Suprapubic skin (tissue), 4 donors: Measurements from ENCODE around the gene DDX39A.

Experiments used
- EP300 ChIP-seq: sonication (generic); formaldehyde crosslinking; IDR thresholded peaks from one replicate; pipeline ENCODE4 v1.6.1; 2017; ENCODE audit warnings: antibody characterized with exemption
- POLR2A ChIP-seq, 2 donors: fragments of 450-650 bp; IDR thresholded peaks; one replicate each; pipeline ENCODE4 v1.6.1; 2017; ENCODE audit warnings: antibody characterized with exemption in 2 of 2, mild to moderate bottlenecking in 2 of 2, moderate library complexity in 2 of 2
- POLR2AphosphoS5 ChIP-seq, 3 donors: sonication (generic); formaldehyde crosslinking; IDR thresholded peaks; one replicate each; pipeline ENCODE4 v1.6.1; 2017; ENCODE audit warnings: antibody characterized with exemption in 3 of 3
- TF ChIP-seq, protein P1 (sequence below), 2 donors: fragments of 200-600 bp in 1 of 2; fragments of 450-650 bp in 1 of 2; sonication (generic) in 1 of 2; IDR thresholded peaks; one replicate each; pipeline ENCODE4 v1.5.1; 2016 to 2019; ENCODE audit warnings: antibody characterized with exemption in 2 of 2, mild to moderate bottlenecking in 1 of 2, moderate library complexity in 1 of 2

DNA sequence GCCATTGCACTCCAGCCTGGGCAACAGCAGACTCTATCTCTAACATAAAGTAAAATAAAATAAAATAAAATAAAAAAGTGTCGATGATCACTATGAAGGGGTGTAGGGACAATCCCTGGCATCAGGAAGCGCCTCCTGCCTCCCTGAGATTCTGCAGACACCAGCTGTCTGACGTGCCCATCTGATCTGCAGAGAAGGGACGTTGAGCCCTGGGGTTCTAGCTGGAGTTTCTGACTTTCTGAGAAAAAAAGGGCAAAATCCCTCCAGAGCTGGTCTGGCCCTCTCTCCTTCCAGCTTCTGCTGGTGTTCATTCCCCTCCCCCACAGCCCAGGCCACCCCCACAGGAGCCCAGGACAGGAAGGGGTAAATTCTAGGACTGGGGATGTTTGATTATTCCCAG is 40.3 kb downstream of the DDX39A start:
- TF ChIP-seq, protein P1, sequence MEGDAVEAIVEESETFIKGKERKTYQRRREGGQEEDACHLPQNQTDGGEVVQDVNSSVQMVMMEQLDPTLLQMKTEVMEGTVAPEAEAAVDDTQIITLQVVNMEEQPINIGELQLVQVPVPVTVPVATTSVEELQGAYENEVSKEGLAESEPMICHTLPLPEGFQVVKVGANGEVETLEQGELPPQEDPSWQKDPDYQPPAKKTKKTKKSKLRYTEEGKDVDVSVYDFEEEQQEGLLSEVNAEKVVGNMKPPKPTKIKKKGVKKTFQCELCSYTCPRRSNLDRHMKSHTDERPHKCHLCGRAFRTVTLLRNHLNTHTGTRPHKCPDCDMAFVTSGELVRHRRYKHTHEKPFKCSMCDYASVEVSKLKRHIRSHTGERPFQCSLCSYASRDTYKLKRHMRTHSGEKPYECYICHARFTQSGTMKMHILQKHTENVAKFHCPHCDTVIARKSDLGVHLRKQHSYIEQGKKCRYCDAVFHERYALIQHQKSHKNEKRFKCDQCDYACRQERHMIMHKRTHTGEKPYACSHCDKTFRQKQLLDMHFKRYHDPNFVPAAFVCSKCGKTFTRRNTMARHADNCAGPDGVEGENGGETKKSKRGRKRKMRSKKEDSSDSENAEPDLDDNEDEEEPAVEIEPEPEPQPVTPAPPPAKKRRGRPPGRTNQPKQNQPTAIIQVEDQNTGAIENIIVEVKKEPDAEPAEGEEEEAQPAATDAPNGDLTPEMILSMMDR (IDR thresholded peaks at IDR 0.05) = no peak
- TF ChIP-seq POLR2AphosphoS5 (IDR thresholded peaks at IDR 0.05) (no peak), POLR2A (IDR thresholded peaks at IDR 0.05) (no peak), EP300 (no peak)
